SU-DHL-6 (cell line): Measurements from ENCODE around the gene GLG1.
"Not testable (repeated sequence)": the region's sequence is repeated elsewhere in the genome, so short reads cannot be mapped to it uniquely, and the experiment has no call there.

Source experiments
- CTCF ChIP-seq: fragments of 200-600 bp; sonication (generic); IDR thresholded peaks from one replicate; pipeline ENCODE4 v1.5.1; 2017; ENCODE audit warnings: antibody characterized with exemption, mild to moderate bottlenecking, low read length, moderate library complexity; ENCODE audit not compliant: insufficient read depth, poor library complexity, severe bottlenecking
- EZH2phosphoT487 ChIP-seq: fragments of 200-600 bp; sonication (generic), shearing (Covaris generic); conservative IDR thresholded peaks from 2 replicates; pipeline ENCODE4 v1.6.1; 2018; ENCODE audit warnings: mild to moderate bottlenecking, antibody characterized with exemption, low read length, moderate library complexity, mixed read lengths

- not testable (repeated sequence) for TF ChIP-seq CTCF, EZH2phosphoT487
Measured at GRCh38 chr16:74409185-74409981, 197.5 kb downstream of the GLG1 start.
